GM18508 (cell line): ENCODE results near the gene GARNL3.

Experiments
- ATAC-seq: cut with Tn5 transposase; IDR thresholded peaks from one replicate; pipeline ENCODE4 v1.9.1; 2021; ENCODE audit warnings: moderate number of reproducible peaks; ENCODE audit not compliant: insufficient read depth, unreplicated experiment

Gene GARNL3

GRCh38 chr9:127423934-127424675 lies 159.5 kb downstream of the GARNL3 start, which contains the start of gene ZNF79:
Gene ZNF79, plus strand, starts transcription at chr9:127424382. Its CDS starts 406 bp downstream, at chr9:127424788.
- ATAC-seq, result no peak

GRCh38 chr9:127424676-127424999 lies 160.1 kb downstream of the GARNL3 start:
- ATAC-seq, result no peak

GRCh38 chr9:127426756-127427155 lies 162.2 kb downstream of the GARNL3 start:
- no peak for ATAC-seq

GRCh38 chr9:127428348-127428747 lies 163.8 kb downstream of the GARNL3 start:
- no peak for ATAC-seq

DNA sequence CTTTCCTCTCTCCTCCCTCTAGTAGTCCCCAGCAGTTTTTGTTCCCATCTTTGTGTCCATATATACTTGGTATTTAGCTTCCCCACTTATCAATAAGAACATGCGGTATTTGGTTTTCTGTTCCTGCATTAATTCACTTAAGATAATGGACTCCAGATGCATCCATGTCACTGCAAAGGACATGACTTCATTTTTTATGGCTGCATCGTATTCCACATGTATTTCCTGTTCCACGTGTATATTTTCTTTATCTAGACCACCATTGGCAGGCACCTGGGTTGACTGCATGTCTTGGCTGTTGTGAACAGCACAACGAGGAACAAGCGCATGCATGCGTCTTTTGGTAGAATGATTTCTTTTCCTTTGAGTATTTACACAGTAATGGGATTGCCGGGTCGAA lies 165.8 kb downstream of the GARNL3 start:
- no peak for ATAC-seq

DNA sequence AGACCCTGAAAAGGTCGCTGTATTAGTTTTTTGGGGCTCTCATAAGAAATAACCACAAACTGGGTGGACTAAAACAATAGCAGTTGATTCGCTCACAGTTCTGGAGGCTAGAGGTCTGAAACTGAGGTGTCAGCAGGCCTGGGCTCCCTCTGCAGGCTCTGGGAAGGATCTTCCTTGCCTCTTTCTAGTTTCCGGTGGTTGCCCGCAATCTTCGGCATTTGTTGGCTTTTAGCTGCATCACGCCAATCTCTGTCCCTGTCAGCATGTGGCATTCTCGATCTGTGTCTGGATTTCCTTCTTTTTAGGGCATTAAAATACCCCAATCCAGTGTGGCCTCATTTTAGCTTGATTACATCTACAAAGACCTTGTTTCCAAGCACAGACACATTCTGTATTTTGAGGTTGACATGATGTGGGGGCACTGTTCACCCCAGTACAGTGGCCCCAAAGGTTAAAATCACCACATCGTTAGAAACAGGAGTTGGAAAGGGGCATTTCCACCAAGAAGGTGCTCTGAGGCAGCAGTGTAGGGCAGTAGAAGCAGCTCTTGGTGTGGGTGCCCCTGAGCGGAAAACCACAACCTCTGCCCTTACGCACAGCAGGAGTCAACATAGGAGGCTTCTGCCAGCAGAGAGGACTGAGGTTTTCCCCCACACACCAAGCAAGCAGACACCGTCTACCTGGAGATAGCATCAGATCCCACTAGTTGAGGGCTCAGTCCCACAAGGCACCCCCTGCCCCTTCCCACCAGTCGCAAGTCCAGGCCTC lies 173.1 kb downstream of the GARNL3 start:
- ATAC-seq, result no peak

- no peak for ATAC-seq
These were observed 173.8 kb downstream of the GARNL3 start for GRCh38 chr9:127438394-127438793.
